Measurements from ENCODE around the gene ZRSR2. TPM values are rescaled to one million over a fixed set of nuclear protein-coding genes. Genes with fewer than 3 reads are reported as not detected.

Gene ZRSR2, protein sequence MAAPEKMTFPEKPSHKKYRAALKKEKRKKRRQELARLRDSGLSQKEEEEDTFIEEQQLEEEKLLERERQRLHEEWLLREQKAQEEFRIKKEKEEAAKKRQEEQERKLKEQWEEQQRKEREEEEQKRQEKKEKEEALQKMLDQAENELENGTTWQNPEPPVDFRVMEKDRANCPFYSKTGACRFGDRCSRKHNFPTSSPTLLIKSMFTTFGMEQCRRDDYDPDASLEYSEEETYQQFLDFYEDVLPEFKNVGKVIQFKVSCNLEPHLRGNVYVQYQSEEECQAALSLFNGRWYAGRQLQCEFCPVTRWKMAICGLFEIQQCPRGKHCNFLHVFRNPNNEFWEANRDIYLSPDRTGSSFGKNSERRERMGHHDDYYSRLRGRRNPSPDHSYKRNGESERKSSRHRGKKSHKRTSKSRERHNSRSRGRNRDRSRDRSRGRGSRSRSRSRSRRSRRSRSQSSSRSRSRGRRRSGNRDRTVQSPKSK
- 10.6 and 11.2 TPM in 2 replicates for polyA plus RNA-seq
- polyA minus RNA-seq, result 7.1 and 7.9 TPM in 2 replicates

DNA sequence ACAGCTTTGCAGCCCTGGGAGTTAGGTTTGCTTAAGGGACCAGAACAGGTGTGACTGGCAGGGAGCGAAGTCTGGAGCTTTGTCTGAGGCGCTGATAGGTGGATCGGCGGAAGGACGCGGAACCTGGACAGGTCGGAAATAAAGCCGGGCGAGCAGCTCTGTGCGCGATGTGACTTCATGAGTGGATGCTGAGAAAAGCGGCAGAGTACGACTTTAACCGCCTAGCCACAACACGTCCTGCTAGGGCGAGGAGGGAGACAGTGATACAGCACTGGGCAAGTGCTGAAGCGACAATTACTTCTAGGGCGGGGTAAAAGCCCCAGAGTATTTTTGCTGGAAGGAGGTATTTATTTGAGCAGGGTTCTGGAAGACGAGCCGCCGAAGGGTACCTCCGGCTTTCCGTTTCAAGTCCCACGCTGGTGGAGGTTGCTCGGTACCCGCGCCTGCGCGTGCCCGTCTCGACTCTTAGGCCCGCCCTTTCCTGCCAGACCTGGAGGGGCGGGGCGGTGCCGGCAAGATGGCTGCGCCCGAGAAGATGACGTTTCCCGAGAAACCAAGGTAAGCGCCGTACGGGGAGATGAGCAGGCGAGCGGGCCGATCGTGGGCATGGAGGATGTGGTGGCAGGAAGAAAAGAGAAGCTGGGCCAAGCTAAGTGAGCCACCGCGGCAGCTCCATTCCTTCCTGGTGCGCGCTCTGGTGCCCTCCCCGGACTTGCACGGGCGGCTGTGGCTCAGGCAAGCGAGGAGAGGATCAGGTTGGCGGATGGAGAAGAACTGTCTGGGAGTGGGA is at the start of gene ZRSR2:
TSS of gene ZRSR2 (plus strand) at position 506 of the 790 bp plus-strand sequence. CDS start at position 518, 12 bp downstream.
- TF ChIP-seq MXI1 (conservative IDR thresholded peaks at IDR 0.05; ENCODE audit: poor library complexity, severe bottlenecking) (peak; percentile 80), EP300 (conservative IDR thresholded peaks at IDR 0.05; ENCODE audit: poor library complexity, severe bottlenecking) (no peak), EZH2 (IDR thresholded peaks at IDR 0.05; ENCODE audit: borderline replicate concordance, insufficient read depth, low read length, poor library complexity, severe bottlenecking) (no peak), POLR2AphosphoS5 (IDR thresholded peaks at IDR 0.05) (peak; percentile 83), TAF1 (IDR thresholded peaks at IDR 0.05; ENCODE audit: low read depth) (peak; percentile 24)
- TF ChIP-seq, protein P1, sequence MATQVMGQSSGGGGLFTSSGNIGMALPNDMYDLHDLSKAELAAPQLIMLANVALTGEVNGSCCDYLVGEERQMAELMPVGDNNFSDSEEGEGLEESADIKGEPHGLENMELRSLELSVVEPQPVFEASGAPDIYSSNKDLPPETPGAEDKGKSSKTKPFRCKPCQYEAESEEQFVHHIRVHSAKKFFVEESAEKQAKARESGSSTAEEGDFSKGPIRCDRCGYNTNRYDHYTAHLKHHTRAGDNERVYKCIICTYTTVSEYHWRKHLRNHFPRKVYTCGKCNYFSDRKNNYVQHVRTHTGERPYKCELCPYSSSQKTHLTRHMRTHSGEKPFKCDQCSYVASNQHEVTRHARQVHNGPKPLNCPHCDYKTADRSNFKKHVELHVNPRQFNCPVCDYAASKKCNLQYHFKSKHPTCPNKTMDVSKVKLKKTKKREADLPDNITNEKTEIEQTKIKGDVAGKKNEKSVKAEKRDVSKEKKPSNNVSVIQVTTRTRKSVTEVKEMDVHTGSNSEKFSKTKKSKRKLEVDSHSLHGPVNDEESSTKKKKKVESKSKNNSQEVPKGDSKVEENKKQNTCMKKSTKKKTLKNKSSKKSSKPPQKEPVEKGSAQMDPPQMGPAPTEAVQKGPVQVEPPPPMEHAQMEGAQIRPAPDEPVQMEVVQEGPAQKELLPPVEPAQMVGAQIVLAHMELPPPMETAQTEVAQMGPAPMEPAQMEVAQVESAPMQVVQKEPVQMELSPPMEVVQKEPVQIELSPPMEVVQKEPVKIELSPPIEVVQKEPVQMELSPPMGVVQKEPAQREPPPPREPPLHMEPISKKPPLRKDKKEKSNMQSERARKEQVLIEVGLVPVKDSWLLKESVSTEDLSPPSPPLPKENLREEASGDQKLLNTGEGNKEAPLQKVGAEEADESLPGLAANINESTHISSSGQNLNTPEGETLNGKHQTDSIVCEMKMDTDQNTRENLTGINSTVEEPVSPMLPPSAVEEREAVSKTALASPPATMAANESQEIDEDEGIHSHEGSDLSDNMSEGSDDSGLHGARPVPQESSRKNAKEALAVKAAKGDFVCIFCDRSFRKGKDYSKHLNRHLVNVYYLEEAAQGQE (IDR thresholded peaks at IDR 0.05; ENCODE audit: borderline replicate concordance), result no peak
- no peaks in the 10 kb centered on the region for H3K9me2 ChIP-seq (ENCODE audit: insufficient read depth, low read length)
- peak within 1 kb of the TSS; percentile 59 for H3K4me2 ChIP-seq (ENCODE audit: low read length)
- no peaks in the 10 kb centered on the region for H3K36me3 ChIP-seq (ENCODE audit: insufficient read depth, low read length)
- no peaks in the 10 kb centered on the region for H3K9me3 ChIP-seq (ENCODE audit: low read length)
- H3K4me3 ChIP-seq (ENCODE audit: low read length), result peak within 1 kb of the TSS; percentile 77
- H3K9ac ChIP-seq (ENCODE audit: low read length), result peak within 1 kb of the TSS; percentile 84
- H3K27me3 ChIP-seq (ENCODE audit: insufficient read depth, low read depth, low read length), result no peaks in the 10 kb centered on the region
- H3K79me2 ChIP-seq (replicated peaks; ENCODE audit: insufficient read depth, low read length), result no peaks in the 10 kb centered on the region
- H2AFZ ChIP-seq (ENCODE audit: low read depth, low read length), result peak within 1 kb of the TSS; percentile 80
- no peaks in the 10 kb centered on the region for H4K20me1 ChIP-seq (ENCODE audit: insufficient read depth)
- peak within 1 kb of the TSS; percentile 91 for H3K27ac ChIP-seq (ENCODE audit: low read length)
- H3F3A ChIP-seq (ENCODE audit: insufficient read depth, low read length, poor library complexity, severe bottlenecking), result no peaks in the 10 kb centered on the region

DNA sequence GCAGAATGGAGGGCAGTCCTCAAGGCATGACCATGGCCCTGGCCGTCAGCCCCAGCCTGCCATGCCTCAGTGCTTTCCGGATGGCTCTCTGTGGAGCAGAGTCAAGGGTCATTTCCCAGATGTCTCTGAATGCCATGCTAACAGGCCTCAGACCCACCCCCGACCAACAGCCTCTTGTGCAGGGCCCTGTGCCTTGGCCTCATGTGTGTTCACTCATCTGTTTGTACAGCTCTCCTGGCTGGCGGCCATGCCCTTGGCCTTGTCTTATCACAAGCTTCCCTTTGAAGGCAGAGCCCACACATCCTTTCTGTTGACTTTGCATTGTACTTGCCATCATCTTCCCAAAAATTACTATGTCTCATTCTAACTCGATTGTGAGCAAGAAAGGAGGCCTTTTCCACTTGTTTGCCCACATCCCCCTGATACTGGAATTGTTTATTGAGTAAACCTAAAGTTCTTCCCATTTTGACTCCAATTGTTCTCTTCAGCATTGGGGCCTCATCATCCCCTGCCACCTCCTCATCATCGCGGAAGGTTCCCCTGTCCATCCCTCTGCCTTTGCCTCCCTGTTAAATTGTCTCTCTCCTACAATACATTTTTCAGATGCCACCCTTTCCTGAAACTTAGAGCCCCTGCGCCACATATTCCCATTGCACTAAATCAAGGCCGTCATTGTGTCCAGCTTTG is 46.0 kb upstream of the ZRSR2 start:
- no peaks in the 10 kb centered on the region for H3K9me2 ChIP-seq (ENCODE audit: insufficient read depth, low read length)
- no peaks in the 10 kb centered on the region for H4K20me1 ChIP-seq (ENCODE audit: insufficient read depth)
- H3F3A ChIP-seq (ENCODE audit: insufficient read depth, low read length, poor library complexity, severe bottlenecking), result no peaks in the 10 kb centered on the region
- H3K79me2 ChIP-seq (replicated peaks; ENCODE audit: insufficient read depth, low read length), result no peaks in the 10 kb centered on the region
- H3K4me2 ChIP-seq (ENCODE audit: low read length), result no peak overlapping the region
- no peak overlapping the region for H3K4me3 ChIP-seq (ENCODE audit: low read length)
- no peak overlapping the region for H2AFZ ChIP-seq (ENCODE audit: low read depth, low read length)
- no peaks in the 10 kb centered on the region for H3K9me3 ChIP-seq (ENCODE audit: low read length)
- H3K27ac ChIP-seq (ENCODE audit: low read length), result no peak overlapping the region
- TF ChIP-seq EZH2 (IDR thresholded peaks at IDR 0.05; ENCODE audit: borderline replicate concordance, insufficient read depth, low read length, poor library complexity, severe bottlenecking) (no peak), TAF1 (IDR thresholded peaks at IDR 0.05; ENCODE audit: low read depth) (no peak), MXI1 (conservative IDR thresholded peaks at IDR 0.05; ENCODE audit: poor library complexity, severe bottlenecking) (no peak), EP300 (conservative IDR thresholded peaks at IDR 0.05; ENCODE audit: poor library complexity, severe bottlenecking) (no peak), POLR2AphosphoS5 (IDR thresholded peaks at IDR 0.05) (no peak), RAD21 (conservative IDR thresholded peaks at IDR 0.05) (no peak), SMC3 (conservative IDR thresholded peaks at IDR 0.05; ENCODE audit: poor library complexity) (no peak)
- TF ChIP-seq, protein P2, sequence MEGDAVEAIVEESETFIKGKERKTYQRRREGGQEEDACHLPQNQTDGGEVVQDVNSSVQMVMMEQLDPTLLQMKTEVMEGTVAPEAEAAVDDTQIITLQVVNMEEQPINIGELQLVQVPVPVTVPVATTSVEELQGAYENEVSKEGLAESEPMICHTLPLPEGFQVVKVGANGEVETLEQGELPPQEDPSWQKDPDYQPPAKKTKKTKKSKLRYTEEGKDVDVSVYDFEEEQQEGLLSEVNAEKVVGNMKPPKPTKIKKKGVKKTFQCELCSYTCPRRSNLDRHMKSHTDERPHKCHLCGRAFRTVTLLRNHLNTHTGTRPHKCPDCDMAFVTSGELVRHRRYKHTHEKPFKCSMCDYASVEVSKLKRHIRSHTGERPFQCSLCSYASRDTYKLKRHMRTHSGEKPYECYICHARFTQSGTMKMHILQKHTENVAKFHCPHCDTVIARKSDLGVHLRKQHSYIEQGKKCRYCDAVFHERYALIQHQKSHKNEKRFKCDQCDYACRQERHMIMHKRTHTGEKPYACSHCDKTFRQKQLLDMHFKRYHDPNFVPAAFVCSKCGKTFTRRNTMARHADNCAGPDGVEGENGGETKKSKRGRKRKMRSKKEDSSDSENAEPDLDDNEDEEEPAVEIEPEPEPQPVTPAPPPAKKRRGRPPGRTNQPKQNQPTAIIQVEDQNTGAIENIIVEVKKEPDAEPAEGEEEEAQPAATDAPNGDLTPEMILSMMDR (IDR thresholded peaks at IDR 0.05; ENCODE audit: poor library complexity, severe bottlenecking), result no peak
- TF ChIP-seq, protein P1 (IDR thresholded peaks at IDR 0.05; ENCODE audit: borderline replicate concordance), result no peak
- H3K27me3 ChIP-seq (ENCODE audit: insufficient read depth, low read depth, low read length), result no peaks in the 10 kb centered on the region
- no peaks in the 10 kb centered on the region for H3K36me3 ChIP-seq (ENCODE audit: insufficient read depth, low read length)
- no peak overlapping the region for H3K9ac ChIP-seq (ENCODE audit: low read length)

Data from neural cell (in vitro differentiated cells).